GM18511 (cell line): ENCODE data around the gene ABCC11.
A peak's percentile ranks its signal among the peaks of the same experiment; 100 is the strongest.

ENCODE experiments used
- ATAC-seq: cut with Tn5 transposase; IDR thresholded peaks from one replicate; pipeline ENCODE4 v1.9.1; 2021; ENCODE audit warnings: mild to moderate bottlenecking, moderate library complexity; ENCODE audit not compliant: unreplicated experiment

The ABCC11 gene

GRCh38 chr16:48247311-48247710 lies at the start of gene ABCC11:
Gene ABCC11 (minus strand): TSS chr16:48247539. CDS start chr16:48231921, 15,618 bp downstream.
- ATAC-seq = no peak

GRCh38 chr16:48295488-48296281 lies 48.3 kb upstream of the ABCC11 start:
- ATAC-seq = no peak

- no peak for ATAC-seq
Measured at GRCh38 chr16:48294724-48295123, 47.4 kb upstream of the ABCC11 start.

GRCh38 chr16:48292452-48292851 lies 45.1 kb upstream of the ABCC11 start:
- no peak for ATAC-seq

- no peak for ATAC-seq
Measured at GRCh38 chr16:48291754-48292153, 44.4 kb upstream of the ABCC11 start.

- ATAC-seq = no peak
Measured at GRCh38 chr16:48291303-48291702, 44.0 kb upstream of the ABCC11 start.

- ATAC-seq = no peak
Measured at GRCh38 chr16:48287239-48287638, 39.9 kb upstream of the ABCC11 start.

GRCh38 chr16:48284772-48285409 lies 37.6 kb upstream of the ABCC11 start:
- ATAC-seq = peak; percentile 50

- ATAC-seq = no peak
Measured at GRCh38 chr16:48282636-48283263, 35.4 kb upstream of the ABCC11 start.

- no peak for ATAC-seq
Measured at GRCh38 chr16:48280546-48280945, 33.2 kb upstream of the ABCC11 start.

- ATAC-seq = no peak
Measured at GRCh38 chr16:48279199-48279598, 31.9 kb upstream of the ABCC11 start.

GRCh38 chr16:48277158-48277557 lies 29.8 kb upstream of the ABCC11 start:
- ATAC-seq = no peak

GRCh38 chr16:48276102-48276501 lies 28.8 kb upstream of the ABCC11 start:
- no peak for ATAC-seq

GRCh38 chr16:48274476-48274875 lies 27.1 kb upstream of the ABCC11 start:
- no peak for ATAC-seq

- no peak for ATAC-seq
Measured at GRCh38 chr16:48272837-48273421, 25.6 kb upstream of the ABCC11 start.

- no peak for ATAC-seq
Measured at GRCh38 chr16:48271728-48272127, 24.4 kb upstream of the ABCC11 start.

- no peak for ATAC-seq
Measured at GRCh38 chr16:48269011-48269410, 21.7 kb upstream of the ABCC11 start.

- no peak for ATAC-seq
Measured at GRCh38 chr16:48262631-48263030, 15.3 kb upstream of the ABCC11 start.

GRCh38 chr16:48261569-48261968 lies 14.2 kb upstream of the ABCC11 start:
- ATAC-seq = no peak

GRCh38 chr16:48256579-48257177 lies 9.3 kb upstream of the ABCC11 start:
- no peak for ATAC-seq

- ATAC-seq = no peak
Measured at GRCh38 chr16:48252013-48252412, 4.7 kb upstream of the ABCC11 start.
